ENCODE data around the gene EP400. TPM values are rescaled to one million over a fixed set of nuclear protein-coding genes. Genes with fewer than 3 reads are reported as not detected.

The EP400 gene
- total and polyA plus RNA-seq, 4 experiments from 2014 or later = 0.94 to 86.6 (median 43.8) TPM

GRCh38 chr12:132006056-132006680 lies 56.4 kb downstream of the EP400 start:
- ChIA-PET POLR2A (ENCODE audit: partially characterized antibody) (no interaction called here), CTCF (ENCODE audit: partially characterized antibody) (no interaction called here)
- Mint-ChIP-seq H3K4me3 (no peak overlapping the region), H3K27me3 (no peaks in the 10 kb centered on the region), H3K9me3 (no peaks in the 10 kb centered on the region), H3K4me1 (no peaks in the 10 kb centered on the region), H3K36me3 (peaks cover 49 to 71% of the 10 kb centered on the region in 2 donors), H3K27ac (no peak overlapping the region)
- no peak for DNase-seq
- Histone ChIP-seq H3K4me1 (ENCODE audit: insufficient read depth, low read length) (no peaks in the 10 kb centered on the region), H3K27me3 (ENCODE audit: insufficient read depth, low read length) (no peaks in the 10 kb centered on the region), H3K4me3 (ENCODE audit: low read length in 2 of 2) (no peak overlapping the region), H3K27ac (ENCODE audit: low read depth, low read length) (no peak overlapping the region), H3K9me3 (ENCODE audit: control insufficient read depth in 1 of 2, low read length in 2 of 2) (no peaks in the 10 kb centered on the region), H3K36me3 (ENCODE audit: insufficient read depth, low read length) (peaks cover 46% of the 10 kb centered on the region)
- intact Hi-C loops (cut with micrococcal nuclease) = no loop called here

- H3K4me3 ChIP-seq (ENCODE audit: low read length in 2 of 2) = no peak overlapping the region
- H3K27ac ChIP-seq (ENCODE audit: low read depth, low read length) = no peak overlapping the region
- ChIA-PET CTCF (ENCODE audit: partially characterized antibody) (no interaction called here), POLR2A (ENCODE audit: partially characterized antibody) (interaction anchor here (0.8 kb wide), 1 partner anchor 11 kb away, joined by 3 read pairs; no protein-coding TSS in a partner anchor)
- H3K9me3 ChIP-seq (ENCODE audit: control insufficient read depth in 1 of 2, low read length in 2 of 2) = no peaks in the 10 kb centered on the region
- H3K4me1 ChIP-seq (ENCODE audit: insufficient read depth, low read length) = no peaks in the 10 kb centered on the region
- no peaks in the 10 kb centered on the region for H3K27me3 ChIP-seq (ENCODE audit: insufficient read depth, low read length)
- H3K36me3 Mint-ChIP-seq = peaks cover 50 to 73% of the 10 kb centered on the region in 2 donors
- H3K4me1 Mint-ChIP-seq = no peaks in the 10 kb centered on the region
- H3K27ac Mint-ChIP-seq = no peak overlapping the region
- intact Hi-C loops (cut with micrococcal nuclease) = no loop called here
- no peak for DNase-seq
- no peaks in the 10 kb centered on the region for H3K27me3 Mint-ChIP-seq
- H3K36me3 ChIP-seq (ENCODE audit: insufficient read depth, low read length) = peaks cover 55% of the 10 kb centered on the region
- H3K9me3 Mint-ChIP-seq = no peaks in the 10 kb centered on the region
- no peak overlapping the region for H3K4me3 Mint-ChIP-seq
These were observed 57.3 kb downstream of the EP400 start for GRCh38 chr12:132007041-132007440.

- H3K36me3 Mint-ChIP-seq = peaks cover 50 to 76% of the 10 kb centered on the region in 2 donors
- no peaks in the 10 kb centered on the region for H3K27me3 Mint-ChIP-seq
- H3K4me1 ChIP-seq (ENCODE audit: insufficient read depth, low read length) = no peaks in the 10 kb centered on the region
- no peak overlapping the region for H3K4me3 ChIP-seq (ENCODE audit: low read length in 2 of 2)
- H3K4me1 Mint-ChIP-seq = no peaks in the 10 kb centered on the region
- H3K27me3 ChIP-seq (ENCODE audit: insufficient read depth, low read length) = no peaks in the 10 kb centered on the region
- H3K9me3 ChIP-seq (ENCODE audit: control insufficient read depth in 1 of 2, low read length in 2 of 2) = no peaks in the 10 kb centered on the region
- no peak for DNase-seq
- ChIA-PET CTCF (ENCODE audit: partially characterized antibody) (no interaction called here), POLR2A (ENCODE audit: partially characterized antibody) (no interaction called here)
- no peak overlapping the region for H3K27ac Mint-ChIP-seq
- no peak overlapping the region for H3K27ac ChIP-seq (ENCODE audit: low read depth, low read length)
- intact Hi-C loops (cut with micrococcal nuclease) = no loop called here
- H3K36me3 ChIP-seq (ENCODE audit: insufficient read depth, low read length) = peaks cover 77% of the 10 kb centered on the region
- H3K9me3 Mint-ChIP-seq = no peaks in the 10 kb centered on the region
- no peak overlapping the region for H3K4me3 Mint-ChIP-seq
These were observed 59.7 kb downstream of the EP400 start for GRCh38 chr12:132009336-132009859.

- ChIA-PET POLR2A (ENCODE audit: partially characterized antibody) (no interaction called here), CTCF (ENCODE audit: partially characterized antibody) (interaction anchor here (1.5 kb wide), 1 partner anchor 11 kb away, joined by 3 read pairs; no protein-coding TSS in a partner anchor)
- H3K27ac Mint-ChIP-seq = peak overlapping the region in 1 of 7 donors; percentile 14
- no peaks in the 10 kb centered on the region for H3K27me3 Mint-ChIP-seq
- no peak overlapping the region for H3K4me3 Mint-ChIP-seq
- Histone ChIP-seq H3K4me3 (ENCODE audit: low read length in 2 of 2) (no peak overlapping the region), H3K27ac (ENCODE audit: low read depth, low read length) (no peak overlapping the region), H3K4me1 (ENCODE audit: insufficient read depth, low read length) (no peaks in the 10 kb centered on the region), H3K36me3 (ENCODE audit: insufficient read depth, low read length) (peaks cover 75% of the 10 kb centered on the region), H3K9me3 (ENCODE audit: control insufficient read depth in 1 of 2, low read length in 2 of 2) (no peaks in the 10 kb centered on the region), H3K27me3 (ENCODE audit: insufficient read depth, low read length) (no peaks in the 10 kb centered on the region)
- no peaks in the 10 kb centered on the region for H3K9me3 Mint-ChIP-seq
- intact Hi-C loops (cut with micrococcal nuclease) = no loop called here
- DNase-seq = no peak
- H3K4me1 Mint-ChIP-seq = no peaks in the 10 kb centered on the region
- peaks cover 58 to 82% of the 10 kb centered on the region in 2 donors for H3K36me3 Mint-ChIP-seq
These were observed 63.3 kb downstream of the EP400 start for GRCh38 chr12:132012919-132013568.

GRCh38 chr12:132014092-132014914 lies 64.6 kb downstream of the EP400 start:
- Mint-ChIP-seq H3K27me3 (no peaks in the 10 kb centered on the region), H3K27ac (no peak overlapping the region), H3K4me1 (no peaks in the 10 kb centered on the region), H3K36me3 (peaks cover 56 to 85% of the 10 kb centered on the region in 2 donors), H3K9me3 (no peaks in the 10 kb centered on the region), H3K4me3 (no peak overlapping the region)
- H3K36me3 ChIP-seq (ENCODE audit: insufficient read depth, low read length) = peaks cover 80% of the 10 kb centered on the region
- ChIA-PET POLR2A (ENCODE audit: partially characterized antibody) (no interaction called here), CTCF (ENCODE audit: partially characterized antibody) (interaction anchor here (1.5 kb wide), 1 partner anchor 12 kb away, joined by 3 read pairs; no protein-coding TSS in a partner anchor)
- H3K4me3 ChIP-seq (ENCODE audit: low read length in 2 of 2) = no peak overlapping the region
- H3K27me3 ChIP-seq (ENCODE audit: insufficient read depth, low read length) = no peaks in the 10 kb centered on the region
- H3K4me1 ChIP-seq (ENCODE audit: insufficient read depth, low read length) = no peaks in the 10 kb centered on the region
- intact Hi-C loops (cut with micrococcal nuclease) = no loop called here
- no peak for DNase-seq
- H3K9me3 ChIP-seq (ENCODE audit: control insufficient read depth in 1 of 2, low read length in 2 of 2) = no peaks in the 10 kb centered on the region
- no peak overlapping the region for H3K27ac ChIP-seq (ENCODE audit: low read depth, low read length)

GRCh38 chr12:132014915-132015280 lies 65.2 kb downstream of the EP400 start:
- no peaks in the 10 kb centered on the region for H3K9me3 Mint-ChIP-seq
- Histone ChIP-seq H3K4me3 (ENCODE audit: low read length in 2 of 2) (no peak overlapping the region), H3K36me3 (ENCODE audit: insufficient read depth, low read length) (peaks cover 84% of the 10 kb centered on the region), H3K9me3 (ENCODE audit: control insufficient read depth in 1 of 2, low read length in 2 of 2) (no peaks in the 10 kb centered on the region), H3K27ac (ENCODE audit: low read depth, low read length) (no peak overlapping the region), H3K4me1 (ENCODE audit: insufficient read depth, low read length) (no peaks in the 10 kb centered on the region), H3K27me3 (ENCODE audit: insufficient read depth, low read length) (no peaks in the 10 kb centered on the region)
- H3K36me3 Mint-ChIP-seq = peaks cover 55 to 89% of the 10 kb centered on the region in 2 donors
- peak overlapping the region in 1 of 7 donors; percentile 53 for H3K27ac Mint-ChIP-seq
- no peaks in the 10 kb centered on the region for H3K27me3 Mint-ChIP-seq
- intact Hi-C loops (cut with micrococcal nuclease) = no loop called here
- POLR2A ChIA-PET (ENCODE audit: partially characterized antibody) = no interaction called here
- H3K4me1 Mint-ChIP-seq = no peaks in the 10 kb centered on the region
- no peak overlapping the region for H3K4me3 Mint-ChIP-seq
- DNase-seq = no peak
- CTCF ChIA-PET (ENCODE audit: partially characterized antibody) = no interaction called here

All from CD4-positive, alpha-beta memory T cell (primary cell).